GM23338 (cell line): ENCODE measurements around the gene IFNG-AS1.

Experiments
- CTCF ChIP-seq, 2 experiments: fragments of 200-600 bp in 1 of 2; sonication (generic) in 1 of 2; conservative IDR thresholded peaks; 2 replicates each; pipeline versions ENCODE4 v1.5.1 to v1.6.1; 2016 to 2017; ENCODE audit warnings: antibody characterized with exemption in 2 of 2, low read depth in 2 of 2, mild to moderate bottlenecking in 2 of 2, moderate library complexity in 1 of 2
- POLR2AphosphoS5 ChIP-seq: IDR thresholded peaks from 2 replicates; pipeline ENCODE4 v1.6.1; 2016; ENCODE audit warnings: antibody characterized with exemption, low read depth

DNA sequence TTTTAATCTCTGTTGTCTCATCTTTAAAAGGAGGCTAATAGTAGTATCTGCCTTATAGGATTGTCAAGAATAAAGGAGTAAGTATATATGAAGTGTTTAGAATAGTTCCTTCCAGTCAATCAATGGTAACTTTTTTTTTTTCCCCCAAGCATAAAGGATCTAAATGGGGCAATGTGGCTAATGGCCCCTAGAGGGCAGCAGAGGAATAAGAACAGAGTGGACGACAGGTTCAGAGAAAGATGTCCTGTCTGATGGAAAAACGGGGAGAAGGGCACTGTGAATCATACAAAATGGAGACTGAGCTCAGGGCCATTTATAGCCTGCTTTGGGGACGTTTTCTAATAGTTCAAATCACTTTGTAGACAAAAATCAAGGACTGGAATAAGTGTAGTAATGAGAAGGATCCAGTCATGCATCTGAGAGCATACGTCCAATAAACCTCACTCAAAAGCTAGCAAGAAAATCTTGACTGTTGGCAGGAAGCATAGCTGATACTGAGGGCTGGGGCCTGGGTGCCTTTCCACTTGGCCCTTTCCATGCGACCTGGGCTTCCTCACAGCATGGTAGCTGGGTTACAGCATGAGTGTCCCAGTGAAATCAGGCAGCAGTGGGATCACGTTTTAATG, 51.3 kb downstream of the IFNG-AS1 start:
- TF ChIP-seq POLR2AphosphoS5: no peak
- TF ChIP-seq CTCF (conservative IDR thresholded peaks at IDR 0.05; ENCODE audit: low read depth in 2 of 2): peak; percentile 91 to 92
